GM18870 (cell line): ENCODE data around the gene ADTRP.

Experiments used
- ATAC-seq: cut with Tn5 transposase; IDR thresholded peaks from one replicate; pipeline ENCODE4 v1.9.1; 2021; ENCODE audit warnings: moderate library complexity; ENCODE audit not compliant: unreplicated experiment

Gene ADTRP, protein sequence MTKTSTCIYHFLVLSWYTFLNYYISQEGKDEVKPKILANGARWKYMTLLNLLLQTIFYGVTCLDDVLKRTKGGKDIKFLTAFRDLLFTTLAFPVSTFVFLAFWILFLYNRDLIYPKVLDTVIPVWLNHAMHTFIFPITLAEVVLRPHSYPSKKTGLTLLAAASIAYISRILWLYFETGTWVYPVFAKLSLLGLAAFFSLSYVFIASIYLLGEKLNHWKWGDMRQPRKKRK

GRCh38 chr6:11778648-11779328 lies at the start of gene ADTRP:
Gene ADTRP (minus strand): TSS chr6:11778803. CDS start chr6:11778759, 44 bp downstream.
- no peak for ATAC-seq

- ATAC-seq: no peak
Observed at GRCh38 chr6:11826779-11827178, 48.2 kb upstream of the ADTRP start.

DNA sequence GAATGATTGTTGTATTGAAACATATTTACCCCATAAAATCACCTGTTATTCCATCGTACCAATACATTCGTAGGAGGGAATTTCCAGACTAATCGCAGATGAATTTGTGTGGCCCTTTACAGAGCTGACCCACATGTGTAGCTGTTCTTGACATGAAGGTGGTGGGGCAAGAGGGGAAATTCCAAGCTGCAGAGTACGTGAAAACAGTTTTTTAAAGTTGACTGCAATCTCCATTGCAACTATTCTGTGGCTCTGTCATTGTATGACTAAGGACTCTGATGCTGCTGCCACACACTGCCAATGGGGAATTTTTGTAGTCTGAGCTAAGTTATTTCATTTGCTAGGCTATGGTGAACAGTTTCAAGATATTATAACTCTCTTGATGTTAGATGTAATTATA lies 46.4 kb upstream of the ADTRP start:
- ATAC-seq: peak; percentile 70

DNA sequence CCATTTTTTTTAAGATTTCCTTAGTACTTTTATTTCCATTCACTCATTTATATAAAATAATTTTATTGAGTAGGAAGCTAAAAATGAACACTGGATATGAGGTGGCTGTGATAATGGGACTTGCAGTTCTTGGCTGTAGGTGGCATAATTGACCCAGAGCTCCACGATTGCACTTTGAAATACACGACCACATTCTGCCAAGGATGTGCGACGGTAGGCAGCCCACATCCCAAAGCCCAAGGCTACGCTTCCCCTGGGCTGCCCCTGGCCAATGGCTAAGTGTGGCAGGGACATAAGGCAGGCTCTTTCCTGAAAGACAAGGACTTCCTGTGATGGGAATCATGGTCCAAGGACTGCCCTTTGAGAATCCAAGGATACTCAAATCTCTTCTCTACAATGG lies 43.7 kb upstream of the ADTRP start:
- ATAC-seq: no peak

- no peak for ATAC-seq
Observed at GRCh38 chr6:11821781-11822180, 43.2 kb upstream of the ADTRP start.

- no peak for ATAC-seq
Observed at GRCh38 chr6:11820821-11821220, 42.2 kb upstream of the ADTRP start.

DNA sequence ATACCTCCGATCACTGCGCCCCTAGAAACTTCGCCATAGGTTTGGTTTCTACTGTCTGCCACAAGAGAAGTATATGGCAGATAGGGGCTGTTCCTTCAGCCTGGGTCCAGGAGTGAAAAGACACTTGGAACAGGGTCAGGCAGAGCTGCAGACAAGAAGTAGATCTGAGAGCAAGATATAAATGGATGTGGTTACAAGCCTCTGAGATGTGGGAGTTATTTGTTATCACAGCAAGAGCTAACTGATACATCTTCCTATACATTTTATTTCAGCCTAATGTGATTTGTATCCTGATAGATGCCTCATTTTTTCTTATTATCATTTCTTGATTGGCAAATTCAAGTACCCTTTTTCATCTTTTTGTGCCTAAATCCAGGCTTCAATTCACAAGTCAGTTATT lies 40.9 kb upstream of the ADTRP start:
- ATAC-seq: no peak

GRCh38 chr6:11815231-11815630 lies 36.6 kb upstream of the ADTRP start:
- no peak for ATAC-seq

DNA sequence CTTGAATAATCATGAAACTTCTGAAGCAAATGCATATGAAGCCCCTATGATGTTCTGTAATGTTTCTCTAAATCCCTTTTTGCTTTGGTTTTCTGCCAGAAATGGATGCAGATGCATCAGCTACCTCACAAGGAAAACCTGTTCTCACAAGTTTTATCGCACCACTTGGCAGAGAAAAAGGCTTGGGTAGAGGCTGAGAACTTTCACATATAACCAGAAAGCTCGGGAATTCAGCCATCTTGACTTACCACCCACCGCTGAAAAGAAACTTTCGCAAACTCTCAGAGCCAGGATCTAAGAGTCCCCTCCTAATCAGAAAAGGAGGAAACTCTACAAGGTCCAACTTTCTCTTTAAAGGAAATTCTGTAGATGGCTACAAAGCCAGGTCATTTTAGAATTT lies 36.2 kb upstream of the ADTRP start:
- ATAC-seq: no peak

DNA sequence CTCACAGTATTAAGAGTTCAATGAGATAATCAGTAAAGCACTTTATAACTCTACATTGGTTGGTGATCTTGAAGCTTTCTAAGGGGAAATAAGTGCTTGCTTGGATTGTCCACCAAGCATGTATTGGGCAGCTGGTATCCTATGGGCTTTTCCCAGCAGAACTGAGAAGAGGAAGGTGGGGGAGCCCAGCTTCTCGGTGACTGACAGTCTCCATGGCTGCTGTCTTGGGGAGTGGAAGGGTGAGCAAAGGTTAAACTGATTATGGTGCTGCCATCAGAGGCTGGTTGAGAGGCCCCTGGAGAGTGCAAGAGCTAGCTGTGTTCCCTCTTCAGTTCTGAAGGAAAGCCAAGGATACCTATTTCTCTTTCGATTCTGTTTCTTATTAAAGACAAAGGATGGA lies 35.5 kb upstream of the ADTRP start:
- no peak for ATAC-seq

DNA sequence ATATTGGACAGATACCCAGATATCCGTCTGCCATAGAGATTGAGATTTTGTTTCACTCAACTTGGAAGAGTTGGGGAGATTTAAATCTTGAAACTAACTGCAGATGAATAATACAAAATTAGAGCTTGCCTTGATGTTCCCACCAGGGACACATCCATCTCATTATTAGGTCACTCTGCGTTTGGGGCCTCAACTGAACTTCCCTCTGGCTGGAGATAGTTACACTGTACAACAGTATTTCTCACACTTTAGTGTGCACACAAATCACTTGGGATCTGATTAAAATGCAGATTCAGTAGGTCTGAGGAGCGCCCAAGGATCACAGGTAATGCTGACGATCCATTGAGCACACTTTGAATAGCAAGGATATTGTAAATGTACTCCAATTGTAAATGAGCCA lies 35.0 kb upstream of the ADTRP start:
- ATAC-seq: no peak

GRCh38 chr6:11812951-11813350 lies 34.3 kb upstream of the ADTRP start:
- no peak for ATAC-seq

DNA sequence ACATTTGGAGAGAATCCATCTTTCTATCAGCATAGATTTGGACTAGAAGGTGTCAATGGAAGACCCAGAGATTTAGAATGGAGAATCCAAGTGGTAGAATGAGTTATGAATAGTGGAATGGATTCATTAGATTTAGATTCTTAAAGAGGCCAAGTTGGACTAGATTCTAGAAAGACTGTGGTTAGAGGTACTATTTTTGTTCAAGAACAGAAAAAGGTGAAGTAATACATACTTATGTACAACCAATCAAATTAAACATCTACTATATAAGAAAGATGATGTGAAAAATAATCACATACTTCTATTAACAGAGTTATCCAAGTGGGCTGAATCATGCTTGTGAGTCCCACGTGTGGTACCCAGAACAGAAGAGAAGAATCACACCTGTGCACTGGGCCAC lies 33.8 kb upstream of the ADTRP start:
- ATAC-seq: no peak

- no peak for ATAC-seq
Observed at GRCh38 chr6:11811644-11812264, 33.2 kb upstream of the ADTRP start.

DNA sequence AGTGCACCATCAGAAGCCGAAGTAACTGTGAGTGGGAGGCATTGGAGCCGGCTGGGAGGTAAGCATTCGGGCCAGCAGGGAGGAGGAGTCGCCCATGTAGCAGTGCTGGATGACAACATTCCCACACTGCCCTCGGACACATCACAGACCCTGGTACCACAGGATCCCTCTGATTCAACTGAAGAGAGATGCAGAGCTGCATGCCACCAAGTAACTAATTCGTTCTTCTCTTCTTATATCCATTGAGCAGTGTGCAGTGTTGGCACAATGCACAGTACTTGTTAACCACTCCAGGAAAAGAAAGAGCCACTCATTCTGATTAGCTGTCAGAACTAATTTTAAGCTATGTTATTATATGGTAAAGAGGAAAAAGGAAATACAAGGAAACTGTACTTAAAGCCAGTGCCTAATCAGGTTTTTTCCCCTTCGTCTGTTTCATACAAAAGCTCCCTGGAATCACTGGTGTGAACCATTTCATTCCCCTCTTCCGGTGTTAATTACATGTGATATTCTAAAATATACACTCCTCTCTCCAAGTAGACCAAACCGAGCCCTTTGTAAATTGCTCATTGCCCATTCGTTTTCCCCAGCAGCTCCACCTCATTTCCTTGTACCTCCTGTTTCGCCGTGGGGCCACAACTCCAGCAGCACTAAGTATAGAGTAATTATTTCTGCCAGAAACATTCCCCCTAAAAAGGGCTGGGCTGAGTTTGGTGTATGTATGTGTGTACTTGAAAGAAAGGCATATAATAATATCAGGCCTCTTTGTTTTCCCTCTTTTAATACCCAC lies 32.4 kb upstream of the ADTRP start:
- no peak for ATAC-seq

GRCh38 chr6:11810039-11810541 lies 31.5 kb upstream of the ADTRP start:
- ATAC-seq: no peak

GRCh38 chr6:11808054-11808453 lies 29.5 kb upstream of the ADTRP start:
- no peak for ATAC-seq

GRCh38 chr6:11806561-11807317 lies 28.1 kb upstream of the ADTRP start:
- ATAC-seq: no peak

GRCh38 chr6:11805259-11806053 lies 26.9 kb upstream of the ADTRP start:
- ATAC-seq: no peak

- no peak for ATAC-seq
Observed at GRCh38 chr6:11804701-11805100, 26.1 kb upstream of the ADTRP start.
